IMR-90 (cell line): ENCODE measurements around the gene PRSS22. TPM values are rescaled to one million over a fixed set of nuclear protein-coding genes. Genes with fewer than 3 reads are reported as not detected.

ENCODE experiments used
- ATAC-seq: fragments of 200-7000 bp; cut with Tn5 transposase; 2 replicates; pipeline ENCODE4 v1.9.1; 2020; ENCODE audit warnings: low read depth, mild to moderate bottlenecking, moderate library complexity
- BruUV-seq: library from RNA; stranded (reverse); fragments of 400-500 nt; replicated peaks from 2 replicates; lab custom pipeline; 2021; lab: Mats Ljungman, UMichigan
- CTCF ChIA-PET: fragments of 300-600 bp; formaldehyde crosslinking; extraction: SDS; loops from one replicate; lab custom pipeline; 2021; ENCODE audit warnings: antibody characterized with exemption; lab: Yijun Ruan, JAX
- POLR2A ChIA-PET: fragments of 300-600 bp; sonication (Branson Sonifier 250); formaldehyde crosslinking; loops from one replicate; lab custom pipeline; 2022; ENCODE audit warnings: antibody characterized with exemption; ENCODE audit not compliant: unreplicated experiment; lab: Charles Lee
- DNase-seq: peaks from one replicate; pipeline ENCODE4 v3.0.0; 2013
- H2AFZ ChIP-seq: replicated peaks from 2 replicates; pipeline ENCODE3; 2013; ENCODE audit warnings: low read length, mild to moderate bottlenecking; ENCODE audit not compliant: poor library complexity
- H2AK5ac ChIP-seq: 2 replicates; pipeline ENCODE4 v1.6.1; 2013; ENCODE audit warnings: low read depth, low read length, inconsistent platforms
- H2AK9ac ChIP-seq: replicated peaks from 2 replicates; pipeline ENCODE3; 2013; ENCODE audit warnings: mild to moderate bottlenecking, low read depth, low read length, moderate library complexity; ENCODE audit not compliant: poor library complexity
- H2BK120ac ChIP-seq: 2 replicates; pipeline ENCODE4 v1.6.1; 2013; ENCODE audit warnings: low read depth, low read length, inconsistent platforms
- H2BK15ac ChIP-seq: 3 replicates; pipeline ENCODE4 v1.6.1; 2013; ENCODE audit warnings: low read depth, low read length, inconsistent platforms
- H2BK20ac ChIP-seq: 2 replicates; pipeline ENCODE4 v1.6.1; 2013; ENCODE audit warnings: low read depth, mild to moderate bottlenecking, inconsistent platforms, low read length, moderate library complexity
- H2BK5ac ChIP-seq: 2 replicates; pipeline ENCODE4 v1.6.1; 2013; ENCODE audit warnings: mild to moderate bottlenecking, low read depth, low read length, inconsistent platforms; ENCODE audit not compliant: poor library complexity, severe bottlenecking
- H3K14ac ChIP-seq: replicated peaks from 2 replicates; pipeline ENCODE4 v1.6.1; 2013; ENCODE audit warnings: low read depth, low read length, inconsistent platforms
- H3K18ac ChIP-seq: 2 replicates; pipeline ENCODE4 v1.6.1; 2013; ENCODE audit warnings: low read depth, low read length, control low read depth
- H3K23ac ChIP-seq: 2 replicates; pipeline ENCODE4 v1.6.1; 2013; ENCODE audit warnings: low read depth, low read length, inconsistent platforms
- H3K27ac ChIP-seq: 2 replicates; pipeline ENCODE4 v1.5.1; 2013; ENCODE audit warnings: mild to moderate bottlenecking, control low read depth, low read length; ENCODE audit not compliant: insufficient read depth
- H3K27me3 ChIP-seq: 2 replicates; pipeline ENCODE4 v1.6.1; 2013; ENCODE audit warnings: low read length; ENCODE audit not compliant: control insufficient read depth, insufficient read depth
- H3K36me3 ChIP-seq: 2 replicates; pipeline ENCODE4 v1.6.1; 2013; ENCODE audit warnings: low read length, mixed read lengths; ENCODE audit not compliant: control insufficient read depth, insufficient read depth
- H3K4ac ChIP-seq: 2 replicates; pipeline ENCODE4 v1.6.1; 2013; ENCODE audit warnings: low read depth, low read length, inconsistent platforms
- H3K4me1 ChIP-seq: 2 replicates; pipeline ENCODE4 v1.6.1; 2013; ENCODE audit warnings: low read length, mixed read lengths; ENCODE audit not compliant: control insufficient read depth, insufficient read depth
- H3K4me2 ChIP-seq: 2 replicates; pipeline ENCODE4 v1.6.1; 2013; ENCODE audit warnings: low read depth, mild to moderate bottlenecking, control low read depth, low read length, moderate library complexity
- H3K4me3 ChIP-seq: 2 replicates; pipeline ENCODE4 v1.5.1; 2013; ENCODE audit warnings: low read depth, mild to moderate bottlenecking, control low read depth, low read length, moderate library complexity; ENCODE audit not compliant: insufficient read depth
- H3K56ac ChIP-seq: 2 replicates; pipeline ENCODE4 v1.6.1; 2013; ENCODE audit warnings: low read length, inconsistent platforms; ENCODE audit not compliant: insufficient read depth; ENCODE audit errors: extremely low read depth
- H3K79me1 ChIP-seq, 2 experiments: 2 replicates each; pipeline ENCODE4 v1.6.1; 2013; ENCODE audit warnings: low read length in 2 of 2, inconsistent platforms in 1 of 2, low read depth in 1 of 2
- H3K9ac ChIP-seq: 2 replicates; pipeline ENCODE4 v1.6.1; 2013; ENCODE audit warnings: low read depth, low read length, control low read depth
- H3K9me1 ChIP-seq: 2 replicates; pipeline ENCODE4 v1.6.1; 2013; ENCODE audit warnings: low read length, inconsistent platforms; ENCODE audit not compliant: insufficient read depth
- H3K9me3 ChIP-seq: 2 replicates; pipeline ENCODE4 v1.6.1; 2013; ENCODE audit warnings: low read length; ENCODE audit not compliant: control insufficient read depth, insufficient read depth
- H4K20me1 ChIP-seq: 2 replicates; pipeline ENCODE4 v1.6.1; 2013; ENCODE audit warnings: low read length, inconsistent platforms; ENCODE audit not compliant: insufficient read depth
- H4K5ac ChIP-seq: 2 replicates; pipeline ENCODE4 v1.6.1; 2013; ENCODE audit warnings: mild to moderate bottlenecking, low read depth, low read length, control low read depth
- H4K8ac ChIP-seq, 2 experiments: 2 replicates each; pipeline ENCODE4 v1.6.1; 2013; ENCODE audit warnings: low read depth in 2 of 2, low read length in 2 of 2, control low read depth in 1 of 2, inconsistent platforms in 1 of 2
- H4K91ac ChIP-seq: 2 replicates; pipeline ENCODE4 v1.6.1; 2013; ENCODE audit warnings: low read depth, low read length, inconsistent platforms; ENCODE audit not compliant: insufficient read depth
- BHLHE40 ChIP-seq: fragments of 150-350 bp; IDR thresholded peaks from 2 replicates; pipeline ENCODE4 v1.6.1; 2016; ENCODE audit warnings: mild to moderate bottlenecking, low read depth, low read length
- CHD1 ChIP-seq: IDR thresholded peaks from 2 replicates; pipeline ENCODE4 v1.6.1; 2012; ENCODE audit warnings: low read depth, low read length, improper control_type of control experiment
- CTCF ChIP-seq: conservative IDR thresholded peaks from 2 replicates; pipeline ENCODE4 v1.5.1; 2012; ENCODE audit warnings: mild to moderate bottlenecking, low read depth, low read length, improper control_type of control experiment
- FOS ChIP-seq: fragments of 150-350 bp; IDR thresholded peaks from 2 replicates; pipeline ENCODE4 v1.6.1; 2016; ENCODE audit warnings: low read depth, low read length
- MAZ ChIP-seq: IDR thresholded peaks from 2 replicates; pipeline ENCODE4 v1.6.1; 2012; ENCODE audit warnings: low read depth, mild to moderate bottlenecking, low read length, improper control_type of control experiment, moderate library complexity, borderline replicate concordance
- NFE2L2 ChIP-seq: fragments of 150-350 bp; IDR thresholded peaks from 2 replicates; pipeline ENCODE4 v1.6.1; 2016; ENCODE audit warnings: low read depth, mild to moderate bottlenecking, low read length
- POLR2A ChIP-seq: IDR thresholded peaks from 2 replicates; pipeline ENCODE4 v1.6.1; 2012; ENCODE audit warnings: mild to moderate bottlenecking, low read depth, low read length
- RAD21 ChIP-seq: IDR thresholded peaks from 2 replicates; pipeline ENCODE4 v1.6.1; 2012; ENCODE audit warnings: low read length, improper control_type of control experiment
- RCOR1 ChIP-seq: IDR thresholded peaks from 2 replicates; pipeline ENCODE4 v1.6.1; 2012; ENCODE audit warnings: mild to moderate bottlenecking, low read length, improper control_type of control experiment; ENCODE audit not compliant: insufficient replicate concordance
- RFX5 ChIP-seq: IDR thresholded peaks from 2 replicates; pipeline ENCODE4 v1.8.0; 2012; ENCODE audit warnings: low read depth, mild to moderate bottlenecking, low read length, moderate library complexity
- SMC3 ChIP-seq: fragments of 150-350 bp; IDR thresholded peaks from 2 replicates; pipeline ENCODE4 v1.6.1; 2016; ENCODE audit warnings: low read depth, mild to moderate bottlenecking, antibody characterized with exemption, low read length, moderate library complexity
- WGBS, 2 experiments: methylation state at CpG; one replicate each; pipeline versions ENCODE4 v1.1.5 to v1.1.7; 2013; ENCODE audit warnings: missing lambda C conversion rate in 2 of 2; ENCODE audit not compliant: insufficient read length in 1 of 2; ENCODE audit errors: extremely low coverage in 2 of 2; 5-methylcytosine and 5-hydroxymethylcytosine counted together
- dilution Hi-C: fragments of 300-500 bp; cut with HindIII; formaldehyde crosslinking; loops from one replicate; pipeline ENCODE4 v1.14.3; 2018; ENCODE audit warnings: low sequenced_read_pairs; ENCODE audit not compliant: unreplicated experiment
- in situ Hi-C: fragments of 300-500 bp; cut with MboI; formaldehyde crosslinking; loops from 3 replicates; pipeline ENCODE4 v1.14.3; 2019; ENCODE audit warnings: low sequenced_read_pairs, inconsistent platforms, mixed read lengths
- intact Hi-C: fragments of 100-400 bp; cut with micrococcal nuclease; formaldehyde crosslinking; loops from 2 replicates; pipeline ENCODE4 v1.10.0; 2022
- polyA plus RNA-seq, 3 experiments: library from polyadenylated mRNA; depleted of rRNA; stranded (reverse); fragments of >200 nt; gene quantifications; 2 replicates each; pipeline ENCODE4 v1.2.3, GENCODE V29; 2012; ENCODE audit warnings: low replicate concordance in 1 of 3
- total RNA-seq: library from RNA; depleted of rRNA; stranded (reverse); fragments of >200 nt; gene quantifications from 2 replicates; pipeline ENCODE4 v1.2.3, GENCODE V29; 2012
- TF ChIP-seq, protein P1 (sequence below): fragments of 150-350 bp; IDR thresholded peaks from 2 replicates; pipeline ENCODE4 v1.6.1; 2017; ENCODE audit warnings: mild to moderate bottlenecking, antibody characterized with exemption, low read length, low read depth
- TF ChIP-seq, protein P2 (sequence below): fragments of 150-350 bp; IDR thresholded peaks from 2 replicates; pipeline ENCODE4 v1.6.1; 2016; ENCODE audit warnings: low read depth, mild to moderate bottlenecking, low read length, moderate library complexity, borderline replicate concordance

PRSS22 gene
- total and polyA plus RNA-seq, 2 of the 4 experiments (the other 2 are of a cell fraction) = not detected

DNA sequence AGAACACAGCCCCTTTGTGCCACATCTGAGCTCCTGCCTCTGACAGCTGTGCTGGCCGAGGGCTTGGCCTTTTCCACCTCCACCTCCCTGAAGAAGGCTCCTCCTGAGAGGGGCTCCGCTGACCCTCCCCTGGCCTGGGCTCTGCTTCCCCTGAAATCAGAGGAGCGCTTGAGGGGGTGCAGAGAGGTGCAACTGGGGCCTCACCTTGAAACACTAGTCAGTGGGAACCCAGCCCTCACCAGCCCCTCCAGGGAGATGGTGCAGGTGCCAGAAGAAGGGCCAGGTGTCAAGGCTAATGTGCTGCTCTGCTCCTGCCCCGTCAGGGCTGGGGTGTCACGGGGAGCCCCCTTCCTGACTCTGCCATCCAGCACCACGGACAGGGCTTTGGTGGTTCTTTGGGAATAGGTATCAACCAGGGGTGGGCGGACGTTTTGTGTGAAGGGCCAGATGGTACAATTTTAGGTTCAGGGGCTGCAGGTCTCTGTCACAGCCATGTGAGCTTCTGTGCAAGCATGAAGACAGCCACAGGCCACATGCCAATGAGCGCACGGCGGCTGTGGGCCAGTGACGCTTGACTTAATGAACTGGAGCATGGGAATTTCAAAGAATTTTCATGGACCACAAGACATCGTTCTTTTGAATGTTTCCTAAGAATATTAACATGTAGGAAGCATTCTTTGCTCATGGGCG lies 30.0 kb downstream of the PRSS22 start:
- Histone ChIP-seq H3K36me3 (no peaks in the 10 kb centered on the region), H3K18ac (no peak overlapping the region), H4K5ac (no peak overlapping the region), H3K23ac (no peak overlapping the region), H4K8ac (no peak overlapping the region), H3K4me3 (no peak overlapping the region), H3K9me3 (no peaks in the 10 kb centered on the region), H2AK9ac (no peak overlapping the region), H2BK15ac (no peak overlapping the region), H4K91ac (no peak overlapping the region), H3K79me1 (no peaks in the 10 kb centered on the region), H3K27ac (no peak overlapping the region), H2AK5ac (no peak overlapping the region), H3K4me2 (no peak overlapping the region), H3K56ac (no peak overlapping the region), H3K9me1 (no peaks in the 10 kb centered on the region), H3K14ac (no peak overlapping the region), H2BK5ac (no peak overlapping the region), H4K20me1 (no peaks in the 10 kb centered on the region), H3K4ac (no peak overlapping the region), H2BK20ac (no peak overlapping the region), H3K9ac (no peak overlapping the region), H2BK120ac (no peak overlapping the region), H3K27me3 (peaks cover 56% of the 10 kb centered on the region), H3K4me1 (no peaks in the 10 kb centered on the region), H2AFZ (no peak overlapping the region)
- 87% methylated on average over 8 of the region's 14 CpGs; no CpG with 5 or more reads in 1 of the 2 experiments for WGBS, 2 experiments
- CTCF ChIA-PET = no interaction called here
- DNase-seq (no peak), ATAC-seq (no peak)
- TF ChIP-seq, protein P1, sequence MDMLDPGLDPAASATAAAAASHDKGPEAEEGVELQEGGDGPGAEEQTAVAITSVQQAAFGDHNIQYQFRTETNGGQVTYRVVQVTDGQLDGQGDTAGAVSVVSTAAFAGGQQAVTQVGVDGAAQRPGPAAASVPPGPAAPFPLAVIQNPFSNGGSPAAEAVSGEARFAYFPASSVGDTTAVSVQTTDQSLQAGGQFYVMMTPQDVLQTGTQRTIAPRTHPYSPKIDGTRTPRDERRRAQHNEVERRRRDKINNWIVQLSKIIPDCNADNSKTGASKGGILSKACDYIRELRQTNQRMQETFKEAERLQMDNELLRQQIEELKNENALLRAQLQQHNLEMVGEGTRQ = no peak
- no peak for TF ChIP-seq SMC3
- TF ChIP-seq NFE2L2 = no peak
- TF ChIP-seq CTCF = no peak
- no peak for TF ChIP-seq RCOR1
- TF ChIP-seq, protein P2, sequence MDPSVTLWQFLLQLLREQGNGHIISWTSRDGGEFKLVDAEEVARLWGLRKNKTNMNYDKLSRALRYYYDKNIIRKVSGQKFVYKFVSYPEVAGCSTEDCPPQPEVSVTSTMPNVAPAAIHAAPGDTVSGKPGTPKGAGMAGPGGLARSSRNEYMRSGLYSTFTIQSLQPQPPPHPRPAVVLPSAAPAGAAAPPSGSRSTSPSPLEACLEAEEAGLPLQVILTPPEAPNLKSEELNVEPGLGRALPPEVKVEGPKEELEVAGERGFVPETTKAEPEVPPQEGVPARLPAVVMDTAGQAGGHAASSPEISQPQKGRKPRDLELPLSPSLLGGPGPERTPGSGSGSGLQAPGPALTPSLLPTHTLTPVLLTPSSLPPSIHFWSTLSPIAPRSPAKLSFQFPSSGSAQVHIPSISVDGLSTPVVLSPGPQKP = no peak
- no peak for TF ChIP-seq BHLHE40
- no peak for TF ChIP-seq FOS
- TF ChIP-seq POLR2A = no peak
- no peak for TF ChIP-seq MAZ
- TF ChIP-seq RAD21 = no peak
- TF ChIP-seq RFX5 = no peak
- no peak for TF ChIP-seq CHD1
- intact Hi-C loops = no loop called here
- POLR2A ChIA-PET = no interaction called here
- dilution Hi-C loops = no loop called here
- in situ Hi-C loops = no loop called here
- no TSS peak for BruUV-seq
